ENCODE results near the gene METTL13. TPM values are rescaled to one million over a fixed set of nuclear protein-coding genes. Genes with fewer than 3 reads are reported as not detected.

Gene METTL13
- total RNA-seq, 1 experiment from 2014 or later = 64.5 TPM

GRCh38 chr1:171741872-171742576, 39.4 kb upstream of the METTL13 start, which contains the start of gene VAMP4:
VAMP4 (minus strand) TSS chr1:171742065; CDS start chr1:171738414, 3,651 bp downstream.
- Mint-ChIP-seq H3K27me3 (ENCODE audit: low read depth) (no peaks in the 10 kb centered on the region), H3K27ac (peak within 1 kb of the TSS; percentile 98 to 99 (median 99)), H3K4me3 (peak within 1 kb of the TSS; percentile 100), H3K36me3 (ENCODE audit: insufficient read depth in 1 of 3, low read depth in 3 of 3) (peaks cover 0 to under 1% (median 0%) of the 10 kb centered on the region in 3 experiments; a peak in 2 of 7 replicates), H3K4me1 (peaks cover 25 to 34% of the 10 kb centered on the region in 2 experiments), H3K9me3 (no peaks in the 10 kb centered on the region)
- H2BK20ac ChIP-seq (ENCODE audit: low read depth, low read length, poor library complexity, severe bottlenecking) = no peak within 1 kb of the TSS
- peaks cover 11% of the 10 kb centered on the region for H3K23me2 ChIP-seq (ENCODE audit: insufficient read length, low read depth, low read length, poor library complexity, severe bottlenecking)
- peak within 1 kb of the TSS; percentile 97 for H3K9ac ChIP-seq (ENCODE audit: extremely low read depth, insufficient read length, low read length)
- H3K56ac ChIP-seq (ENCODE audit: insufficient read length, low read depth, low read length) = no peak within 1 kb of the TSS
- H3K23ac ChIP-seq (ENCODE audit: insufficient read length, low read depth, low read length) = no peak within 1 kb of the TSS
- no peak within 1 kb of the TSS for H4K5ac ChIP-seq (ENCODE audit: insufficient read length, low read depth, low read length)
- no peak within 1 kb of the TSS for H2BK15ac ChIP-seq (ENCODE audit: low read depth, low read length)
- no peak within 1 kb of the TSS for H3K4ac ChIP-seq (ENCODE audit: low read depth, low read length)
- peak within 1 kb of the TSS; percentile 93 for H3K18ac ChIP-seq (ENCODE audit: insufficient read length, low read depth, low read length)
- peak within 1 kb of the TSS; percentile 82 for H3K14ac ChIP-seq (ENCODE audit: insufficient read depth, low read length)
- H3K4me2 ChIP-seq (ENCODE audit: insufficient read depth, insufficient read length, low read length) = peak within 1 kb of the TSS; percentile 93
- peak within 1 kb of the TSS; percentile 85 for H3K27ac ChIP-seq (ENCODE audit: insufficient read length, low read depth, low read length)
- H2BK120ac ChIP-seq (ENCODE audit: low read depth, low read length, poor library complexity, severe bottlenecking) = no peak within 1 kb of the TSS
- H3K79me1 ChIP-seq (ENCODE audit: insufficient read depth, low read depth, low read length, poor library complexity, severe bottlenecking) = no peaks in the 10 kb centered on the region
- WGBS (ENCODE audit: extremely low coverage, insufficient read length, low lambda C conversion rate) = no CpG with 5 or more reads among the region's 57 CpGs
- no peaks in the 10 kb centered on the region for H3K9me3 ChIP-seq (ENCODE audit: control insufficient read depth, low read depth, low read length)
- H2AFZ ChIP-seq (ENCODE audit: low read length) = peak within 1 kb of the TSS; percentile 84
- no peak within 1 kb of the TSS for H2AK5ac ChIP-seq (ENCODE audit: insufficient read length, low read length)
- H2BK5ac ChIP-seq (ENCODE audit: insufficient read length, low read length) = peak within 1 kb of the TSS; percentile 56
- H4K8ac ChIP-seq (replicated peaks; ENCODE audit: insufficient read length, low read depth, low read length) = no peak within 1 kb of the TSS
- no peak within 1 kb of the TSS for H2BK12ac ChIP-seq (ENCODE audit: insufficient read length, low read depth, low read length)
- DNase-seq = peak; percentile 87
- no peak within 1 kb of the TSS for H4K91ac ChIP-seq (ENCODE audit: insufficient read length, low read depth, low read length)
- H3K79me2 ChIP-seq (ENCODE audit: insufficient read depth, low read length) = no peaks in the 10 kb centered on the region
- no peaks in the 10 kb centered on the region for H3K4me1 ChIP-seq (ENCODE audit: insufficient read depth, low read length)
- no peak within 1 kb of the TSS for H3T11ph ChIP-seq (ENCODE audit: low read length)
- no peak for TF ChIP-seq CTCF (conservative IDR thresholded peaks at IDR 0.05)
- no peaks in the 10 kb centered on the region for H4K20me1 ChIP-seq (ENCODE audit: control insufficient read depth, insufficient read depth, insufficient read length)
- no peaks in the 10 kb centered on the region for H3K27me3 ChIP-seq (ENCODE audit: insufficient read depth, low read length)
